ENCODE results near the gene CEP131. TPM values are rescaled to one million over a fixed set of nuclear protein-coding genes. Genes with fewer than 3 reads are reported as not detected.

The CEP131 gene
- total RNA-seq, 5 donors from 2014 or later (not counting 1 experiment from before 2014, with no cell fraction given), result 9.0 to 15.8 (median 11.2) TPM

- H3K36me3 Mint-ChIP-seq, result peaks cover 31% of the 10 kb centered on the region
- no peaks in the 10 kb centered on the region for H3K9me3 Mint-ChIP-seq
- POLR2A ChIA-PET, result no interaction called here
- 97% methylated on average over 40 of the region's 40 CpGs for WGBS (ENCODE audit: insufficient coverage)
- no peaks in the 10 kb centered on the region for H3K9me3 ChIP-seq
- H3K27ac Mint-ChIP-seq, result no peak overlapping the region
- H3K27me3 ChIP-seq (replicated peaks in 1 of 2; ENCODE audit: control insufficient read depth in 2 of 2, extremely low read depth in 1 of 2, insufficient read depth in 2 of 2, low read length in 1 of 2), result no peaks in the 10 kb centered on the region
- H3K4me1 Mint-ChIP-seq, result peaks cover 0 to 5% (median 5%) of the 10 kb centered on the region in 3 donors
- no peaks in the 10 kb centered on the region for H3K27me3 Mint-ChIP-seq
- CTCF ChIA-PET, result no interaction called here
- ATAC-seq (replicated peaks in 1 of 4) (no peak), DNase-seq (no peak)
- H3K27ac ChIP-seq (ENCODE audit: low read length), result no peak overlapping the region
- peaks cover 32 to 88% of the 10 kb centered on the region in 2 donors for H3K36me3 ChIP-seq (ENCODE audit: control insufficient read depth in 2 of 2, extremely low read depth in 1 of 2, insufficient read depth in 1 of 2, low read length in 1 of 2)
- H3K4me3 Mint-ChIP-seq, result no peak overlapping the region
- H3K4me3 ChIP-seq (ENCODE audit: control insufficient read depth in 1 of 2, extremely low read depth in 1 of 2, low read length in 1 of 2), result no peak overlapping the region
- H3K4me1 ChIP-seq (ENCODE audit: control insufficient read depth in 1 of 2, extremely low read depth in 1 of 2, insufficient read depth in 2 of 2, low read length in 2 of 2), result no peaks in the 10 kb centered on the region
Measured at GRCh38 chr17:81263371-81264181, 40.8 kb upstream of the CEP131 start.

GRCh38 chr17:81261582-81262336 is 39.0 kb upstream of the CEP131 start:
- no peaks in the 10 kb centered on the region for H3K9me3 Mint-ChIP-seq
- peaks cover 0 to 5% (median 0%) of the 10 kb centered on the region in 3 donors for H3K4me1 Mint-ChIP-seq
- ATAC-seq (replicated peaks in 1 of 4) (no peak), DNase-seq (no peak)
- ChIA-PET CTCF (no interaction called here), POLR2A (no interaction called here)
- H3K9me3 ChIP-seq, result no peaks in the 10 kb centered on the region
- no peak overlapping the region for H3K4me3 ChIP-seq (ENCODE audit: control insufficient read depth in 1 of 2, extremely low read depth in 1 of 2, low read length in 1 of 2)
- H3K36me3 Mint-ChIP-seq, result peaks cover 22% of the 10 kb centered on the region
- H3K27me3 ChIP-seq (replicated peaks in 1 of 2; ENCODE audit: control insufficient read depth in 2 of 2, extremely low read depth in 1 of 2, insufficient read depth in 2 of 2, low read length in 1 of 2), result no peaks in the 10 kb centered on the region
- H3K36me3 ChIP-seq (ENCODE audit: control insufficient read depth in 2 of 2, extremely low read depth in 1 of 2, insufficient read depth in 1 of 2, low read length in 1 of 2), result peaks cover 37 to 87% of the 10 kb centered on the region in 2 donors
- H3K4me1 ChIP-seq (ENCODE audit: control insufficient read depth in 1 of 2, extremely low read depth in 1 of 2, insufficient read depth in 2 of 2, low read length in 2 of 2), result no peaks in the 10 kb centered on the region
- no peak overlapping the region for H3K27ac Mint-ChIP-seq
- H3K27ac ChIP-seq (ENCODE audit: low read length), result no peak overlapping the region
- WGBS (ENCODE audit: insufficient coverage), result 96% methylated on average over 27 of the region's 36 CpGs
- no peaks in the 10 kb centered on the region for H3K27me3 Mint-ChIP-seq
- no peak overlapping the region for H3K4me3 Mint-ChIP-seq

DNA sequence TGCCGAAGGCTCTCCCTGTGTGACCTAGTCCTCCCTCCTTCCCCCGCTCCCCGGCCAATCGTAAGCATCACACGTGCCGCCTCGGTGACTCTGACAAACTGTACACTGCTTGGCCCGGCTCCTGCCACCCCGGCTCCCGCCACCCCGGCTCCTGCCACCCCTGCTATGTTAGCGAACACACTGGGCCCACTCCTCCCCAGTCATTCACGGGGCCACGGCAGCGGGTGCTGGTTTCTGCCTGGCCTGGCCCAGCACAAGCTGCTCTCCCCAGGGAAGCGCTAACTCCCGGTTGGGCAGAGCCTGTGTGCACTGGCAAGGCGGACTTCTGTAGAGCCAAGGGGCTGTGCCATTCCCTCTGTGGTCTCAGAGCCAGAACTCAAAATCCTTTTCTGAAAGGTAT is 38.3 kb upstream of the CEP131 start:
- no peak for ATAC-seq (replicated peaks in 1 of 4)
- CTCF ChIA-PET, result no interaction called here

GRCh38 chr17:81260641-81261040 is 37.9 kb upstream of the CEP131 start:
- ChIA-PET POLR2A (no interaction called here), CTCF (no interaction called here)
- Mint-ChIP-seq H3K27ac (no peak overlapping the region), H3K27me3 (no peaks in the 10 kb centered on the region), H3K36me3 (peaks cover 18% of the 10 kb centered on the region), H3K4me1 (peaks cover 0 to under 1% (median 0%) of the 10 kb centered on the region in 3 donors), H3K4me3 (no peak overlapping the region), H3K9me3 (no peaks in the 10 kb centered on the region)
- Histone ChIP-seq H3K4me1 (ENCODE audit: control insufficient read depth in 1 of 2, extremely low read depth in 1 of 2, insufficient read depth in 2 of 2, low read length in 2 of 2) (no peaks in the 10 kb centered on the region), H3K4me3 (ENCODE audit: control insufficient read depth in 1 of 2, extremely low read depth in 1 of 2, low read length in 1 of 2) (no peak overlapping the region), H3K36me3 (ENCODE audit: control insufficient read depth in 2 of 2, extremely low read depth in 1 of 2, insufficient read depth in 1 of 2, low read length in 1 of 2) (peaks cover 37 to 80% of the 10 kb centered on the region in 2 donors), H3K9me3 (no peaks in the 10 kb centered on the region), H3K27ac (ENCODE audit: low read length) (no peak overlapping the region), H3K27me3 (replicated peaks in 1 of 2; ENCODE audit: control insufficient read depth in 2 of 2, extremely low read depth in 1 of 2, insufficient read depth in 2 of 2, low read length in 1 of 2) (no peaks in the 10 kb centered on the region)
- ATAC-seq (replicated peaks in 1 of 4), result no peak
- WGBS (ENCODE audit: insufficient coverage), result 96% methylated on average over 19 of the region's 19 CpGs
- DNase-seq, result no peak

More for the DNA sequence above, 38.3 kb upstream of the CEP131 start:
- no peaks in the 10 kb centered on the region for H3K4me1 ChIP-seq (ENCODE audit: control insufficient read depth in 1 of 2, extremely low read depth in 1 of 2, insufficient read depth in 2 of 2, low read length in 2 of 2)
- H3K36me3 Mint-ChIP-seq, result peaks cover 22% of the 10 kb centered on the region
- H3K27ac Mint-ChIP-seq, result no peak overlapping the region
- H3K4me3 ChIP-seq (ENCODE audit: control insufficient read depth in 1 of 2, extremely low read depth in 1 of 2, low read length in 1 of 2), result no peak overlapping the region
- peaks cover 0 to 5% (median 0%) of the 10 kb centered on the region in 3 donors for H3K4me1 Mint-ChIP-seq
- H3K27me3 ChIP-seq (replicated peaks in 1 of 2; ENCODE audit: control insufficient read depth in 2 of 2, extremely low read depth in 1 of 2, insufficient read depth in 2 of 2, low read length in 1 of 2), result no peaks in the 10 kb centered on the region
- H3K27me3 Mint-ChIP-seq, result no peaks in the 10 kb centered on the region
- no peaks in the 10 kb centered on the region for H3K9me3 Mint-ChIP-seq
- POLR2A ChIA-PET, result no interaction called here
- H3K27ac ChIP-seq (ENCODE audit: low read length), result no peak overlapping the region
- no peak for DNase-seq
- H3K9me3 ChIP-seq, result no peaks in the 10 kb centered on the region
- peaks cover 37 to 84% of the 10 kb centered on the region in 2 donors for H3K36me3 ChIP-seq (ENCODE audit: control insufficient read depth in 2 of 2, extremely low read depth in 1 of 2, insufficient read depth in 1 of 2, low read length in 1 of 2)
- WGBS (ENCODE audit: insufficient coverage), result 96% methylated on average over 18 of the region's 18 CpGs
- H3K4me3 Mint-ChIP-seq, result no peak overlapping the region

DNA sequence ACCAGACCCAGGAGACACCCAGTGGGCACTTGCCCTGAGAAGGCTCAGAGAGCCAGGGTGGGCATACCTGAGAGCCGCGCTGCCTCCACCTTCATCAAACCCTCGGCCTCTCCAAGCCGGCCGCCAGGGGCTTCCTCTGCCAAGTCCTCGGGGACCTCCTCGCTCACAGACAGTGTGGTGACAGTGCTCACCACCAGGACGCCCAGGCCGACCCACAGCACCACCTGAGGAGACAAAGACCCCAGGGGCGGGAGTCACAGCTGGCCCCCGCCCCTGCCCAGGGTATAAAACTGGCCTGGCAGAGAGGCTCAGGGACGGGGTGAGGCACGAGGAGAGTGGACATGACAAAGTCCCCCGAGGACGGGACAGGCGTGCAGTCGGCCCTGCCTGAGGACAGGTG is 37.4 kb upstream of the CEP131 start:
- H3K36me3 Mint-ChIP-seq, result peaks cover 15% of the 10 kb centered on the region
- no peaks in the 10 kb centered on the region for H3K4me1 Mint-ChIP-seq
- ChIA-PET CTCF (no interaction called here), POLR2A (no interaction called here)
- H3K27me3 ChIP-seq (replicated peaks in 1 of 2; ENCODE audit: control insufficient read depth in 2 of 2, extremely low read depth in 1 of 2, insufficient read depth in 2 of 2, low read length in 1 of 2), result no peaks in the 10 kb centered on the region
- H3K4me3 Mint-ChIP-seq, result no peak overlapping the region
- H3K4me3 ChIP-seq (ENCODE audit: control insufficient read depth in 1 of 2, extremely low read depth in 1 of 2, low read length in 1 of 2), result no peak overlapping the region
- ATAC-seq (replicated peaks in 1 of 4), result no peak
- H3K9me3 Mint-ChIP-seq, result no peaks in the 10 kb centered on the region
- no peaks in the 10 kb centered on the region for H3K9me3 ChIP-seq
- H3K36me3 ChIP-seq (ENCODE audit: control insufficient read depth in 2 of 2, extremely low read depth in 1 of 2, insufficient read depth in 1 of 2, low read length in 1 of 2), result peaks cover 37 to 80% of the 10 kb centered on the region in 2 donors
- no peak overlapping the region for H3K27ac Mint-ChIP-seq
- no peak overlapping the region for H3K27ac ChIP-seq (ENCODE audit: low read length)
- WGBS (ENCODE audit: insufficient coverage), result 96% methylated on average over 17 of the region's 17 CpGs
- no peak for DNase-seq
- no peaks in the 10 kb centered on the region for H3K4me1 ChIP-seq (ENCODE audit: control insufficient read depth in 1 of 2, extremely low read depth in 1 of 2, insufficient read depth in 2 of 2, low read length in 2 of 2)
- no peaks in the 10 kb centered on the region for H3K27me3 Mint-ChIP-seq

GRCh38 chr17:81259058-81259605 is 36.4 kb upstream of the CEP131 start:
- no peak overlapping the region for H3K4me3 Mint-ChIP-seq
- H3K4me1 Mint-ChIP-seq, result peaks cover 0 to 3% (median under 1%) of the 10 kb centered on the region in 3 donors
- H3K27me3 ChIP-seq (replicated peaks in 1 of 2; ENCODE audit: control insufficient read depth in 2 of 2, extremely low read depth in 1 of 2, insufficient read depth in 2 of 2, low read length in 1 of 2), result no peaks in the 10 kb centered on the region
- CTCF ChIA-PET, result no interaction called here
- H3K4me1 ChIP-seq (ENCODE audit: control insufficient read depth in 1 of 2, extremely low read depth in 1 of 2, insufficient read depth in 2 of 2, low read length in 2 of 2), result no peaks in the 10 kb centered on the region
- no peak overlapping the region for H3K4me3 ChIP-seq (ENCODE audit: control insufficient read depth in 1 of 2, extremely low read depth in 1 of 2, low read length in 1 of 2)
- POLR2A ChIA-PET, result no interaction called here
- ATAC-seq (replicated peaks in 1 of 4) (no peak), DNase-seq (no peak)
- H3K27ac Mint-ChIP-seq, result no peak overlapping the region
- 95% methylated on average over 20 of the region's 23 CpGs for WGBS (ENCODE audit: insufficient coverage)
- no peaks in the 10 kb centered on the region for H3K9me3 ChIP-seq
- H3K36me3 Mint-ChIP-seq, result peaks cover 13% of the 10 kb centered on the region
- H3K9me3 Mint-ChIP-seq, result no peaks in the 10 kb centered on the region
- peaks cover 32 to 71% of the 10 kb centered on the region in 2 donors for H3K36me3 ChIP-seq (ENCODE audit: control insufficient read depth in 2 of 2, extremely low read depth in 1 of 2, insufficient read depth in 1 of 2, low read length in 1 of 2)
- H3K27ac ChIP-seq (ENCODE audit: low read length), result no peak overlapping the region
- H3K27me3 Mint-ChIP-seq, result no peaks in the 10 kb centered on the region
